Epithelial cell of esophagus (primary cell): ENCODE results near the gene NR1H3.

Experiments
- DNase-seq: peaks from one replicate; pipeline ENCODE4 v3.0.0; 2010; ENCODE audit warnings: low read depth
- H3K4me3 ChIP-seq: 2 replicates; pipeline ENCODE4 v1.5.1; 2011; ENCODE audit warnings: mild to moderate bottlenecking, low read length, control low read depth
- CTCF ChIP-seq: IDR thresholded peaks from 2 replicates; pipeline ENCODE4 v1.5.1; 2011; ENCODE audit warnings: low read depth, mild to moderate bottlenecking, low read length, control low read depth, inconsistent platforms; ENCODE audit not compliant: insufficient read depth; ENCODE audit errors: missing control alignments

Gene NR1H3

GRCh38 chr11:47269002-47269828, 11.4 kb downstream of the NR1H3 start:
- TF ChIP-seq CTCF, result peak; percentile 25
- peak overlapping the region; percentile 67 for H3K4me3 ChIP-seq
- peak; percentile 87 for DNase-seq

- DNase-seq, result peak; percentile 72
- H3K4me3 ChIP-seq, result peak within 1 kb of the TSS; percentile 67
- no peak for TF ChIP-seq CTCF
These were observed 12.1 kb downstream of the NR1H3 start, which contains the start of gene MADD for GRCh38 chr11:47269829-47270305. MADD (plus strand) TSS chr11:47270133.

- peak; percentile 50 for DNase-seq
- peak overlapping the region; percentile 67 for H3K4me3 ChIP-seq
- TF ChIP-seq CTCF, result peak; percentile 29
These were observed 12.8 kb downstream of the NR1H3 start for GRCh38 chr11:47270331-47271271.

- TF ChIP-seq CTCF, result no peak
- no peak overlapping the region for H3K4me3 ChIP-seq
- no peak for DNase-seq
These were observed 13.5 kb downstream of the NR1H3 start for GRCh38 chr11:47271328-47271727.

- no peak for DNase-seq
- no peak overlapping the region for H3K4me3 ChIP-seq
- TF ChIP-seq CTCF, result no peak
These were observed 14.3 kb downstream of the NR1H3 start for GRCh38 chr11:47271961-47272661.

- no peak for DNase-seq
- no peak for TF ChIP-seq CTCF
- no peak overlapping the region for H3K4me3 ChIP-seq
These were observed 14.9 kb downstream of the NR1H3 start for GRCh38 chr11:47272706-47273105.
